RCC 7860 (cell line): ENCODE results near the gene EIF3CL.
"Not testable (repeated sequence)": the region's sequence is repeated elsewhere in the genome, so short reads cannot be mapped to it uniquely, and the experiment has no call there.

Source experiments
- DNase-seq: peaks from one replicate; pipeline ENCODE4 v3.0.0-alpha.2; 2015; ENCODE audit warnings: low spot score
- FAIRE-seq: peaks from 2 replicates; lab custom pipeline; 2012; peaks lifted over from hg19 to GRCh38; lab: Jason Lieb, UNC

Gene EIF3CL

DNA sequence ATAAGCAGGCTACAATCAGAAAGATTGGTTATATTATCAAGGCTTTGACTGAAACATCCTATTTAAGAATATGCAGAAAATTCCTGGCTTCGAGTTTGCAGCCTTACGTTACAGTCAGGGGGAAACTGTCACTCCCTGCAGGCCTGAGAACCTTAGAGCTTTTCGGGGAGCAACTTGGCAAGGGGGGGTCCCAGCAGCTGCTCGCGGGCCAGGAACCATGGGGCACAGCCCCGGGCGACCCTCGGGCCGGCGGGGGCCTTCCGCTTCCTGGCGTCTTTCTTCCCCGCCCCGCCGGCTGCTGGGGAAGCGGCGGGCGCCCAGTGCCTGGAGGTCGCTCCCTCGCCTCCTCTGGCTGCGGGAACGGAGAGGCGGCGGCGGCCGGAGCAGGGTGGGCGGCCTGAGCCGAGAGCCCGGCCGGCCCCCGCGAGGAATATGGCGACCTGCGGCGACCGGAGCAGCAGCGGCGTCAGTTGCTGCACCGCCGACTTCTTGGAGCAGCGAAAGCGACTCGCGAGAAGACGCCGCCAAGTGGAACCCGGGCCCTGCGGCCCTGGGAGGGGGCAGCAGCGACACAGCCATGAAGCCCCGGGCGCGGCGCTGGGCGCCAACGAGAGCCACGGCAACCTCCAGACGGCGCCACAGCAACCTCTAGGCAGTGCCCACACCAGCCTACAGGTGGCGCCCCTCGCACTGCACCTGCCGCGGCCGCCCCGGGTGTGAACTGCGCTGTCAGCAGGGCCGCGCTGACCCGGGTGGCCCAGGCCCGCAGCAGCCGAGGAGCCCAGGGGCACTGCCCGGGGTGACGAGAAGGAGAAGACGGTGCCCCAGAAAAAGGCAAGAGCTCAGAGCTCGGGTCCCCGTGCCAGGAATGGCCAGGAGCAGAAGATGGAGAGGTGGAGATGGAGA, 39.1 kb downstream of the EIF3CL start:
- FAIRE-seq, DNase-seq: not testable (repeated sequence)

DNA sequence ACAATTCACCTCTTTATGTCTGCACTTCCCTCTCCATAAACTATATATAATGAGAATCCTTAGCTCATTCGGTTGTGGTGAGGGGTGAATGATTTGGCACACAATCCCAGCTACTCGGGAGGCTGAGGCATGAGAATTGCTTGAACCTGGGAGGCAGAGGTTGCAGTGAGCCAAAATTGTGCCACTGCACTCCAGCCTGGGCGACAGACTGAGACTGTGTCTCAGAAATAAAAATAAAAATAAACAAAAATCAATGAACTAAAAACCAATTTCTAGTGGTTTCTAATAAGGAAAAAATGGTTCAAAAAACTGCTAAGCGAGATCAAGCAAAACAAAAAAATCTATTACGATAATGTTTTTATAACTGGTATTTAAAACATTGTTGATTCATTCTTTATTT, 40.2 kb downstream of the EIF3CL start, which contains the start of gene NPIPB6:
Gene NPIPB6 (minus strand): TSS at position 101 of the 400 bp plus-strand sequence. CDS start 686 bp downstream, outside the sequence.
- FAIRE-seq, DNase-seq: not testable (repeated sequence)

DNA sequence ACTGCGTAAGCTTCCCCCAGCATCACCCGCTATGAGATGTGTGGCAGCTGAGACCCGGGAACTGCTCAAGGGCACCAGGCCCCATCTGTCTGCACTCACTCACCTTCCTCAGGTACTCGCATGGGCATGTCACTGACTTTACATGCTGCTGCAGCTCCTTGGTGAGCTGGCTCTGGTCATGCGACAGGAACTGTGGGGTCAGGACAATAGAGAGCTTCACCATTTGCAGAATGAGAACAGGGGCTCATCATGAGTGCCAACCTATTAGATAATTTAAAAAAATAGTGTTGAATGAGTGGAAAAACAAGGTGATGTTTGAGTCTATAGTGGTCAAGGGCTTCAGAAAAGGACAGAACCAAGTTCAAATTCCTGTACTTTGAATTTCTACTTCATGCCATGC, 41.0 kb downstream of the EIF3CL start:
- DNase-seq, FAIRE-seq: not testable (repeated sequence)

DNA sequence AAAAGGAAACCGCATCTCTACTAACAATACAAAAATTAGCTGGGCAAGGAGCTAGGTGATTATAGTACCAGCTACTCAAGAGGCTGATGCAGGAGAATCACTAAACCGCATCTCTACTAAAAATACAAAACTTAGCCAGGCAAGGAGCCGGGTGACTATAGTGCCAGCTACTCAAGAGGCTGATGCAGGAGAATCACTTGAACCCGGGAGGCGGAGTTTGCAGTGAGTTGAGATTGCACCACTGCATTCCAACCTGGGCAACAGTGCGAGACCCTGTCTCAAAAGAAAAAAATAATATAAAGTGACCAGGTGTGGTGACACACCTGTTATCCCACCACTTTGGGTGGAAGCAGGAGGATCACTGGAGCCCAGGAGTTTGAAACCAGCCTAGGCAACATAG, 65.4 kb downstream of the EIF3CL start:
- not testable (repeated sequence) for FAIRE-seq, DNase-seq

DNA sequence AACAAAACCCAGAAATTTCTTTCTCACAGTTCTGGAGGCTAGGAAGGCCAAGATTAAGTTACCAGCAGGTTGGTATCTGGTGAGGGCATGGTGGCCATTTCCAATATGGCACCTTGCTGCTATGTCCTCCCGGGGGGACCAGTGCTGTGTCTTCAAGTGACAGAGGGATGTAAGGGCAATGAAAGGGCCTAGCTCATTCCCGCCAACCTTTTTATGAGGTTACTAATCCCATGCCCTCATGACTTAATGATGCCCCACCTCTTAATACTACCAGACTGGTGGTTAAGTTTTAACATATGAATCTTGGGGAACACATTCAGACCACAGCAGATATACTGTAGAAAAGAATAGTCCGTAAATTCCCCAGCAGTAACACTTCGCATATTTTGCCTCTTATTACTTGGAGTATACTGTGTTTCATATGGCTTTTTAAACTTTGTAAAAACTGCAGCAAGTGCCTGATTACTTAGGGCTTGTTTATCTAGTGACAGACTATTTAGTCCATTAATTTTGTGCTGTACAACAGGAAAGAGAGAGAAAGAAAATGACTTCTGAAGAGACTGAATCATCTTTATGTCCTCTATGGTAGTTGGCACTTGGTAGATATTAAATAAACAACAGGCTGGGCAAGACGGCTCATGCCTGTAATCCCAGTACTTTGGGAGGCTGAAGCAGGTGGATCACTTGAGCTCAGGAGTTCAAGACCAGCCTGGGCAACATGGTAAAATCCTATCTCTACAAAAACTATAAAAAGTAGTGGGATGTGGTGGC, 66.5 kb downstream of the EIF3CL start:
- not testable (repeated sequence) for FAIRE-seq, DNase-seq

DNA sequence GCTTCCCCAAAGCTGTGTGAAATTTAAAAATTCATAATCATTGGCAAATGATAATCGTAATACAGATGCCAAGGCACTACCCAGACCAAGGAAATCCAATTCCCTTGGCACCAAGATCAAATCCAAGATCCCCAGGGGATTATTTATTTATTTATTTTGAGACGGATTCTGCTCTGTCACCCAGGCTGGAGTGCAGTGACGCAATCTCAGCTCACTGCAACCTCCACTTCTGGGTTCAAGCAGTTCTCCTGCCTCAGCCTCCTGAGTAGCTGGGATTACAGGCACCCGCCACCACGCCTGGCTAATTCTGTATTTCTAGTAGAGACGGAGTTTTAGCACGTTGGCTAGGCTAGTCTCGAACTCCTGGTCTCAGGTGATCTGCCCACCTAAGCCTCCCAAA, 68.0 kb downstream of the EIF3CL start:
- DNase-seq, FAIRE-seq: not testable (repeated sequence)

DNA sequence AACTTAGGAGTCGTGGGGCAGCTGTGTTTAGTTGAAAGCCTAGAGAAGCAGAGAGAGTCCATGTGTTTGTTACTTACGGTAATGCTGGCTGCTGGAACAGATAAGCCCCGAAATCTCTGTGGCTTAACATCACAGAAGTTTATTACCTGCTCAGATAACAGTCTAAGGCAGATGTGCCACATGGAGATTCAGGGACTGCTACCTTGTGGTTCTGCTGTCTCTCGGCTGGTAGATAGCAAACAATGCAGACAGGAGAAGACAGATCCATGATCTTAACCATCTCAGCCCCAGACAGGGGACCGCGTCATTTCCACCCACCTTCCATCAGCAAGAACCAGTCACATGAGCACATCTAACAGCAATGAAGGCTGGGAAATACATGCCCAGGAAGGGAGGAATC, 71.0 kb downstream of the EIF3CL start:
- not testable (repeated sequence) for FAIRE-seq, DNase-seq

DNA sequence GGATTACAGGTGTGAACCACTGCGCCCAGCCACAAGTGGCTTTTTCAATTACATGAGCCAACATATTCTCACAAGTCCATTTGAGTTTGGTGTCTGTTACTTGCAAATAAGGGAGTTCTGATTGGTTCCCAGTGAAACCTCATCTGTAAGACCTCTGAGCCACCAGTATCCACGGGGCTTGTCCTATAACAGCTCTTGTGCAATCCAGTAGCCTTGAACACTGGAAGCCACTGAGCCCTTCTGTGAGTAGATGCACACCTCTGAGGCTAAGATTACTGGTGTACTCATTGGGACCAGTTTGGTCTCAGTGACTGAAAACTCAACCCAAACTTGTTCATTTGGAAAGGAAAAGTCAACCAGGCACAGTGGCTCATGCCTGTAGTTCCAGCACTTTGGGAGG, 72.7 kb downstream of the EIF3CL start:
- DNase-seq, FAIRE-seq: not testable (repeated sequence)

DNA sequence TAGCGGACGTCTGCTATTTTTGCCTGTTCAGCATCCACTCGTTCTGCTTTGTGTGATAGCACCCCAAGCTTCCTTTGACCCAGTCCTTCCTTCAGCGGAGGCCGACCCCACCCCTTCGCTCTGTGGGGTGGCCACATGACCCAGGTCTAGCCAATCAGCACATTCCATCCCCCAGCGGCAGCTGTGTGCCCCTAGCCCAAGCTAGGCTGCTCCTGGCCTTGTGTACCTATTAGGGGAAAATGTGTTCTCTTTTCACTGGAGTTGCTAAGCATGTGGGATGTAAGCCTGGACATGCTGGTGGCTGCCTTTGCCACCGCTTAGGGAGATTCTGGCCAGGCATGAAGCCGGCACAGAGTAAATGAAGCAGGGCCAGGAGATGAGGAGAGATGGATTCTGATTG, 73.4 kb downstream of the EIF3CL start:
- not testable (repeated sequence) for FAIRE-seq, DNase-seq
